Activated naive CD4-positive, alpha-beta T cell treated with anti-CD3 and anti-CD28 coated beads, Interleukin-2, amount 10 ng/mL, durations not matched to agents 7 days and 5 days (primary cell): ENCODE results near the gene C1orf56.

Experiments used
- CTCF ChIA-PET: fragments of 350-600 bp; sonication (Branson Sonifier 250); formaldehyde crosslinking; loops from one replicate; lab custom pipeline; 2021; ENCODE audit warnings: antibody characterized with exemption; lab: Charles Lee
- DNase-seq: peaks from one replicate; pipeline ENCODE4 v3.0.0-alpha.2; 2020
- H3K27ac Mint-ChIP-seq: one replicate; pipeline ENCODE4 v1.8.0; 2021; ENCODE audit warnings: mild to moderate bottlenecking, moderate library complexity, mixed read lengths
- H3K27me3 Mint-ChIP-seq: one replicate; pipeline ENCODE4 v1.8.0; 2021; ENCODE audit warnings: mild to moderate bottlenecking, mixed read lengths
- H3K36me3 Mint-ChIP-seq: one replicate; pipeline ENCODE4 v1.8.0; 2021; ENCODE audit warnings: mixed read lengths
- H3K4me1 Mint-ChIP-seq: one replicate; pipeline ENCODE4 v1.8.0; 2021; ENCODE audit warnings: mixed read lengths
- H3K4me3 Mint-ChIP-seq: one replicate; pipeline ENCODE4 v1.8.0; 2021; ENCODE audit warnings: mild to moderate bottlenecking, moderate library complexity, mixed read lengths
- H3K9me3 Mint-ChIP-seq: one replicate; pipeline ENCODE4 v1.8.0; 2021; ENCODE audit warnings: mixed read lengths

C1orf56 gene, protein sequence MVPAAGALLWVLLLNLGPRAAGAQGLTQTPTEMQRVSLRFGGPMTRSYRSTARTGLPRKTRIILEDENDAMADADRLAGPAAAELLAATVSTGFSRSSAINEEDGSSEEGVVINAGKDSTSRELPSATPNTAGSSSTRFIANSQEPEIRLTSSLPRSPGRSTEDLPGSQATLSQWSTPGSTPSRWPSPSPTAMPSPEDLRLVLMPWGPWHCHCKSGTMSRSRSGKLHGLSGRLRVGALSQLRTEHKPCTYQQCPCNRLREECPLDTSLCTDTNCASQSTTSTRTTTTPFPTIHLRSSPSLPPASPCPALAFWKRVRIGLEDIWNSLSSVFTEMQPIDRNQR

DNA sequence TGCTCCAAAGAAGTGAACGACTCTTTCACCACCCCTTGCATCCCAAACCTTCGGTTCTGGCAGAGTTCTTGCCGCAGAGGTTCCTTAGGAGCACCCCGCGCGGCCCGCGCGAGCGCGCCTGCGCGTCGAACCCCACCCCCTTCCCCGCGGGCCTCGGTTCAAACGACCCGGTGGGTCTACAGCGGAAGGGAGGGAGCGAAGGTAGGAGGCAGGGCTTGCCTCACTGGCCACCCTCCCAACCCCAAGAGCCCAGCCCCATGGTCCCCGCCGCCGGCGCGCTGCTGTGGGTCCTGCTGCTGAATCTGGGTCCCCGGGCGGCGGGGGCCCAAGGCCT, at the start of gene C1orf56:
Gene C1orf56 (plus strand): TSS at position 161 of the 334 bp plus-strand sequence. CDS start 97 bp downstream, at position 258.
- Mint-ChIP-seq H3K9me3 (no peaks in the 10 kb centered on the region), H3K4me1 (peaks cover 73% of the 10 kb centered on the region), H3K4me3 (peak within 1 kb of the TSS; percentile 77), H3K36me3 (peaks cover 20% of the 10 kb centered on the region), H3K27ac (peak within 1 kb of the TSS; percentile 76), H3K27me3 (no peaks in the 10 kb centered on the region)
- CTCF ChIA-PET, result interaction anchor here (0.9 to 4.6 kb wide), 10 partner anchors 10 to 109 kb away, joined by 3 to 22 read pairs (median 4); partner anchors contain the start of genes CDC42SE1, MINDY1, MLLT11 and TNFAIP8L2
- DNase-seq, result peak; percentile 72

DNA sequence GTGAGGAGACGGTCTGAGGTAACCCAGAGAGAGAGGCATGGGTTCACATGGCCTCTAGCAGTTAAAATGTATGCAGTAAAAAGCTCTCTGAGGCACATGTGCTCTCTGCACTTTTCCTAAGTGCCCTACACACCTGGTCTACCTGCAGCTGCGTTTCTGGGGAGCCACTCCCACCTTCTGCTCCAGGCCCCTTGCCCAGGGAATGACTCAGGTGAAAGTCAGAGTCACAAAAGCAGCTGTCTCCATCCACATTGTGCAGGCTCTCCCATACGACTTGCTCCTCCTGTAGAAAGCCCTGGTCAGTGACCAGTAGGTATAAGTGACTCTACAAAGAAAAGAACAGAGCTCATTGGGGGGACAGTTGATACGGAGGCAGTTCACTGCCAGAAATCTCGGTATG, 49.6 kb upstream of the C1orf56 start:
- CTCF ChIA-PET, result interaction anchor here (0.8 to 6.6 kb wide), 5 partner anchors 9 to 437 kb away, joined by 3 to 89 read pairs (median 4); partner anchors contain the start of genes ANXA9 and MINDY1
- Mint-ChIP-seq H3K4me1 (peaks cover 37% of the 10 kb centered on the region), H3K27ac (no peak overlapping the region), H3K4me3 (no peak overlapping the region), H3K27me3 (no peaks in the 10 kb centered on the region), H3K36me3 (peaks cover 47% of the 10 kb centered on the region), H3K9me3 (no peaks in the 10 kb centered on the region)
- DNase-seq, result no peak

GRCh38 chr1:150999051-150999674, 48.4 kb upstream of the C1orf56 start:
- CTCF ChIA-PET, result interaction anchor here (6.6 kb wide), 1 partner anchor 17 kb away, joined by 89 read pairs; the partner anchor contains the start of gene ANXA9
- Mint-ChIP-seq H3K4me1 (peaks cover 48% of the 10 kb centered on the region), H3K27ac (no peak overlapping the region), H3K36me3 (peaks cover 48% of the 10 kb centered on the region), H3K9me3 (no peaks in the 10 kb centered on the region), H3K27me3 (no peaks in the 10 kb centered on the region), H3K4me3 (no peak overlapping the region)
- DNase-seq, result no peak

DNA sequence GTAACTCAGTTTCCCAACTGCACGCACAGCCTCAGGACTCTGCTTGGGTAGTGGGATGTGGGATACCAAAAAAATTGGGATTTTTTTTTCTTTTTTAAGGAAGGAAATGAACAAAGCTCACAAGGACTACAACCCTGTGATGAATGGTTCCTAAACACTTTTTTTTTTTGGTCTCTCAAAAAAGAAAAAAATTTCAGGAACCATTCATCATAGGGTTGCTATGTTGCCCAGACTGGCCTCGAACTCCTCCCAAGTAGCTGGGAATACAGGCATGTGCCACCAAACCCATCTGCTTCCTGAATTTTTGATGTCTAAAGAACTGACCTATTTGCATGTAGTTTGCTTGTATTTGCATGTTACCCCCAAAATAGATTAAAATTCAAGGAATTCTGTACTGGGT, 47.6 kb upstream of the C1orf56 start:
- Mint-ChIP-seq H3K36me3 (peaks cover 48% of the 10 kb centered on the region), H3K4me3 (no peak overlapping the region), H3K27me3 (no peaks in the 10 kb centered on the region), H3K27ac (no peak overlapping the region), H3K4me1 (peaks cover 54% of the 10 kb centered on the region), H3K9me3 (no peaks in the 10 kb centered on the region)
- no peak for DNase-seq
- CTCF ChIA-PET, result interaction anchor here (2.3 to 6.6 kb wide), 2 partner anchors 17 to 22 kb away, joined by 9 to 89 read pairs; partner anchors contain the start of gene ANXA9

- peaks cover 56% of the 10 kb centered on the region for H3K4me1 Mint-ChIP-seq
- peaks cover 48% of the 10 kb centered on the region for H3K36me3 Mint-ChIP-seq
- H3K9me3 Mint-ChIP-seq, result no peaks in the 10 kb centered on the region
- H3K4me3 Mint-ChIP-seq, result no peak overlapping the region
- no peak for DNase-seq
- H3K27me3 Mint-ChIP-seq, result no peaks in the 10 kb centered on the region
- no peak overlapping the region for H3K27ac Mint-ChIP-seq
- CTCF ChIA-PET, result interaction anchor here (1.0 to 2.3 kb wide), 2 partner anchors 22 to 248 kb away, joined by 4 to 9 read pairs; no protein-coding TSS in a partner anchor
Observed at GRCh38 chr1:151000408-151000807, 47.1 kb upstream of the C1orf56 start.

- Mint-ChIP-seq H3K9me3 (no peaks in the 10 kb centered on the region), H3K27me3 (no peaks in the 10 kb centered on the region)
Observed at GRCh38 chr1:151001602-151002001, 45.9 kb upstream of the C1orf56 start.

DNA sequence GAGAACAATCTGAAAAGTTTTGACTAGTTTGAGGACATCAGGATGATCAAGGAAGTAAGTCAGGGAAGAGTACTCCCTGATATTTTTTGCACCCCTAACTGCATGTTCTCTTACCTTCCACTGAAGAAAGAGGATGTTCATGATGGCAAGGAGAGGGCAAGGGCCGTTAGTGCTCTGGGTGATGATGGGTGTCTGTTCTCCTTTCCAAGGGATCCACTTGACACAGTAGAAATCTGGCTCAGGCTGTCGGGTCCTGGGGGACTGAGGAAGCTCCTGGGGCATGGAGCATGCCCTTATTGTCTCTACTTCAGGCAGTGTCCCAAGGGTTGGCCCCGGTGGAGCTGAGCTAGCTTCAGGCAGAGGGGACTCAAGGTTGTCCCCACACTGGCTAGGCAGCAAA, 45.5 kb upstream of the C1orf56 start:
- Mint-ChIP-seq H3K4me1 (peaks cover 65% of the 10 kb centered on the region), H3K36me3 (peaks cover 40% of the 10 kb centered on the region)

More at GRCh38 chr1:151001602-151002001, 45.9 kb upstream of the C1orf56 start:
- no peak for DNase-seq
- Mint-ChIP-seq H3K4me3 (peak overlapping the region; percentile 18), H3K4me1 (peaks cover 60% of the 10 kb centered on the region), H3K27ac (peak overlapping the region; percentile 19), H3K36me3 (peaks cover 44% of the 10 kb centered on the region)
- CTCF ChIA-PET, result interaction anchor here (0.6 to 2.3 kb wide), 7 partner anchors 21 to 746 kb away, joined by 3 to 9 read pairs (median 4); no protein-coding TSS in a partner anchor

DNA sequence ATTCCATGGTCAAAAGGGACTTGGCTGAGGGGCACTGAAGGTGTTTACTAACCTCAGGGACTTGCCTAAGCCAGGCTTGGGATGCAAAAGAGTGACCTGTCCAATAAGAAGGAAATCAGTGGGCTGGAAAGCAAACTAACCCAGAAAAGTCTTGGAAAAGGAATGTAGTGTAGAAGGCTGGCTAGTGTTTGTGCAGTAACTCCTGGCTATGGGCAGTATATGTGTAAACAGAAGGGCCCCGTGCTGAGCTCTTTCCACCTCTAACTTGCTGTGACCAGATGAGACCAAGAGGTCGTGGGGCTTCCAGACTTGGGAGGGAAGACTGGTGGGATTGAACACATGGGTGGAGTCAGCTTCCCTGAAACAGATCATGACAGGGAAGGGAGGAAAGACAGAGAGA, 44.9 kb upstream of the C1orf56 start:
- no peaks in the 10 kb centered on the region for H3K27me3 Mint-ChIP-seq
- H3K9me3 Mint-ChIP-seq, result no peaks in the 10 kb centered on the region
- CTCF ChIA-PET, result interaction anchor here (0.8 to 1.2 kb wide), 3 partner anchors 14 to 353 kb away, joined by 3 to 6 read pairs (median 3); no protein-coding TSS in a partner anchor
- no peak for DNase-seq
- peak overlapping the region; percentile 71 for H3K27ac Mint-ChIP-seq
- peak overlapping the region; percentile 74 for H3K4me3 Mint-ChIP-seq
- peaks cover 38% of the 10 kb centered on the region for H3K36me3 Mint-ChIP-seq
- H3K4me1 Mint-ChIP-seq, result peaks cover 71% of the 10 kb centered on the region

More for the DNA sequence above, 45.5 kb upstream of the C1orf56 start:
- H3K27me3 Mint-ChIP-seq, result no peaks in the 10 kb centered on the region
- no peak overlapping the region for H3K4me3 Mint-ChIP-seq
- DNase-seq, result no peak
- no peak overlapping the region for H3K27ac Mint-ChIP-seq
- CTCF ChIA-PET, result interaction anchor here (0.9 to 2.3 kb wide), 4 partner anchors 21 to 24 kb away, joined by 3 to 9 read pairs (median 4); no protein-coding TSS in a partner anchor
- no peaks in the 10 kb centered on the region for H3K9me3 Mint-ChIP-seq

GRCh38 chr1:151003180-151003579, 44.4 kb upstream of the C1orf56 start:
- peaks cover 34% of the 10 kb centered on the region for H3K36me3 Mint-ChIP-seq
- no peaks in the 10 kb centered on the region for H3K27me3 Mint-ChIP-seq
- CTCF ChIA-PET, result interaction anchor here (0.8 to 1.2 kb wide), 3 partner anchors 15 to 353 kb away, joined by 3 to 6 read pairs (median 3); no protein-coding TSS in a partner anchor
- H3K27ac Mint-ChIP-seq, result peak overlapping the region; percentile 71
- DNase-seq, result no peak
- H3K4me1 Mint-ChIP-seq, result peaks cover 76% of the 10 kb centered on the region
- H3K4me3 Mint-ChIP-seq, result peak overlapping the region; percentile 74
- no peaks in the 10 kb centered on the region for H3K9me3 Mint-ChIP-seq

- DNase-seq, result no peak
- H3K27me3 Mint-ChIP-seq, result no peaks in the 10 kb centered on the region
Observed at GRCh38 chr1:151005729-151006319, 41.7 kb upstream of the C1orf56 start.

GRCh38 chr1:151006327-151007052, 41.1 kb upstream of the C1orf56 start, which contains the start of gene MINDY1:
TSS of gene MINDY1 (minus strand) at chr1:151006902. CDS start at chr1:151002617, 4,285 bp downstream.
- H3K4me3 Mint-ChIP-seq, result peak within 1 kb of the TSS; percentile 96
- H3K27ac Mint-ChIP-seq, result peak within 1 kb of the TSS; percentile 93

More at GRCh38 chr1:151005729-151006319, 41.7 kb upstream of the C1orf56 start:
- Mint-ChIP-seq H3K27ac (peak overlapping the region; percentile 93), H3K4me1 (peaks cover 88% of the 10 kb centered on the region), H3K9me3 (no peaks in the 10 kb centered on the region), H3K4me3 (peak overlapping the region; percentile 96), H3K36me3 (peaks cover 30% of the 10 kb centered on the region)
- CTCF ChIA-PET, result interaction anchor here (0.8 to 3.8 kb wide), 11 partner anchors 8 to 151 kb away, joined by 3 to 38 read pairs (median 5); partner anchors contain the start of genes C1orf56, CDC42SE1 and TNFAIP8L2

DNA sequence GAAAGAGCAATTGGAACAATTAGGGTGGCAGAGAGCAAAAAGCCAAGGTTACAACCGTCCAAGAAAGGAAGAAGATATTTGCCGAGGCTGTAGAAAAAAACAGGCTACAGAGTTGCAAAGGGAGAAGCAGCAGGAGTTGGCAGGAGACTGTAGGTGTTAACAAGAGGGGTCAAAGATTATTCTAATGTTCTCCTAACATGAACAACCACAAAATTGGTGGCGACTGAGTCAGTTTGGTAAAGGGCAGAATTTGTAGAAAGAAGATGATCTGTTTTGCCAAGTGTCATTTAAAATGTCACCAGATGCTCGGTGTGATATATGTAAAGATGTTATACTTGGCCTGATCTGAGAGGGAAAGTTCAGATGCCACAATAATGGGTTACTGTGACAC, 39.7 kb upstream of the C1orf56 start:
- peaks cover 86% of the 10 kb centered on the region for H3K4me1 Mint-ChIP-seq

More at GRCh38 chr1:151006327-151007052, 41.1 kb upstream of the C1orf56 start, which contains the start of gene MINDY1:
- Mint-ChIP-seq H3K9me3 (no peaks in the 10 kb centered on the region), H3K27me3 (no peaks in the 10 kb centered on the region), H3K4me1 (peaks cover 90% of the 10 kb centered on the region), H3K36me3 (peaks cover 28% of the 10 kb centered on the region)
- peak; percentile 58 for DNase-seq
- CTCF ChIA-PET, result interaction anchor here (1.2 to 3.8 kb wide), 10 partner anchors 9 to 150 kb away, joined by 3 to 38 read pairs (median 6); partner anchors contain the start of genes C1orf56, CDC42SE1 and TNFAIP8L2

More for the DNA sequence above, 39.7 kb upstream of the C1orf56 start:
- Mint-ChIP-seq H3K36me3 (peaks cover 18% of the 10 kb centered on the region), H3K9me3 (no peaks in the 10 kb centered on the region), H3K4me3 (peak overlapping the region; percentile 96), H3K27me3 (no peaks in the 10 kb centered on the region), H3K27ac (peak overlapping the region; percentile 93)
- DNase-seq, result no peak
- CTCF ChIA-PET, result interaction anchor here (0.5 to 3.8 kb wide), 2 partner anchors 13 to 38 kb away, joined by 3 to 38 read pairs; no protein-coding TSS in a partner anchor
